NCI-H2081 treated with DMSO at 0.1 percent for 48 hours (cell line): ENCODE data around the gene TMEM45A.
"Not testable (repeated sequence)": the region's sequence is repeated elsewhere in the genome, so short reads cannot be mapped to it uniquely, and the experiment has no call there.

Experiments
- DNase-seq: peaks from one replicate; lab custom pipeline; 2025; lab: John Stamatoyannopoulos, UW

The TMEM45A gene, protein sequence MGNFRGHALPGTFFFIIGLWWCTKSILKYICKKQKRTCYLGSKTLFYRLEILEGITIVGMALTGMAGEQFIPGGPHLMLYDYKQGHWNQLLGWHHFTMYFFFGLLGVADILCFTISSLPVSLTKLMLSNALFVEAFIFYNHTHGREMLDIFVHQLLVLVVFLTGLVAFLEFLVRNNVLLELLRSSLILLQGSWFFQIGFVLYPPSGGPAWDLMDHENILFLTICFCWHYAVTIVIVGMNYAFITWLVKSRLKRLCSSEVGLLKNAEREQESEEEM

GRCh38 chr3:100492059-100493006, at the start of gene TMEM45A:
Gene TMEM45A (plus strand): TSS chr3:100492619. CDS start chr3:100555212, 62,593 bp downstream.
- peak; percentile 75 for DNase-seq

- no peak for DNase-seq
Observed at GRCh38 chr3:100443690-100444089, 48.7 kb upstream of the TMEM45A start.

DNA sequence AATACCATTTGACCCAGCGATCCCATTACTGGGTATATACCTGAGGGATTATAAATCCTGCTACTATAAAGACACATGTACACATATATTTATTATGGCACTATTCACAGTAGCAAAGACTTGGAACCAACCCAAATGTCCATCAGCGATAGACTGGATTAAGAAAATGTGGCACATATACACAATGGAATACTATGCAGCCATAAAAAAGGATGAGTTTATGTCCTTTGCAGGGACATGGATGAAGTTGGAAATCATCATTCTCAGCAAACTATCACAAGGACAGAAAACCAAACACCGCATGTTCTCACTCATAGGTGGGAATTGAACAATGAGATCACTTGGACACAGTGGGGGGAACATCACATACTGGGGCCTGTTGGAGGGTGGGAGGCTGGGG, 45.4 kb upstream of the TMEM45A start:
- not testable (repeated sequence) for DNase-seq

- DNase-seq, result no peak
Observed at GRCh38 chr3:100448079-100448478, 44.3 kb upstream of the TMEM45A start.

DNA sequence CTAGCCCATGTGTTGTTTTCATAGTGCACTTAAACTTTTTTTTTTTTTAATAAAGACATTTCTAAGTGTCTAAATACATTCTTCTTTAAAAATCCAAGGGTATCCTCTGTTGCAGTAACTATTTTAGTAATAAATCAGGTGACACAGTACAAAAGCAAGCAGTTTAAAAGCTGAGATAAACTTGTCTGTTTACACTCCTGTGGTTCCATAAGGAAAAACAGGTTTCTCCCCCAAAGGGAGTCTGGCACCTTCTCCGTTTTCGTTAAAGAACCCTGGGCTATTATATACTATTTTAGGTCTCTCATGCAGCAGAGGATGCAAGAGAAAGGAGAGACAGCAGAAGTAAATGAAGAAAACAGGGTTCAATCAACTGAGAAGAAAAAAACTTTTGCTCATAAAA, 43.2 kb upstream of the TMEM45A start:
- DNase-seq, result no peak

GRCh38 chr3:100454677-100455076, 37.7 kb upstream of the TMEM45A start:
- no peak for DNase-seq

DNA sequence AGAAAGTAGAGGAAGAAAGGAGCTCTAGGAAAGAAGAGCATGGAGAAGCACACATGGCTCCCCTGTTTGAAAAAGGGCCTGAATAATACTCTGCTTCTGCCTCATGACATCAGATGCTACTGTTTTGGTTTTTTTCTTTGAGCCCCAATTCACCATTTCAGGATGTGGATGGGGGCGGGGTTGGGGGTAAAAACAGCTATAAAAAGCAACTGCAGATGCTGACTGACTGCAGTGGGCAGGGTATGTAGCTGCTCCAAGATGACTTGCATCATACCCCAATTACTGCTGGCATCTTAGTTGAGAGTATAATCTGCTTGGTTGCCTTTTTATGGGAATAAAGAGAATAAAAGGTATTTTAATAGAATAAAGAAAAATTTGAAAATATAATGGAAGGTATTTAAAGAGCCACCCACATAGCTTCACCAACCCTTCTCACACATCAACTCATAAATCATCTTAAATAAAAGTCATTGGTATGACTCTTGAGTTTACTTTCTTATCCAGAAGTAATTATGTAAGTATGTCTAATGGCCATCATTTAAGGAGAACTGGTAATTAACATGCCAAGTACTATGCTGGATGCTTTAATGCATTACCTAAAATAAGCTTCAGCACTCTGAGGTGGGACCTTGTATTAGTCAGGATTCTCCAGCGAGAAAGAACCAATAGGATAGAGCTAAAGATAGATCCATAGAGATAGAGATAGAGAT, 36.4 kb upstream of the TMEM45A start:
- no peak for DNase-seq

- DNase-seq, result no peak
Observed at GRCh38 chr3:100456745-100457144, 35.7 kb upstream of the TMEM45A start.

- no peak for DNase-seq
Observed at GRCh38 chr3:100457811-100458210, 34.6 kb upstream of the TMEM45A start.

DNA sequence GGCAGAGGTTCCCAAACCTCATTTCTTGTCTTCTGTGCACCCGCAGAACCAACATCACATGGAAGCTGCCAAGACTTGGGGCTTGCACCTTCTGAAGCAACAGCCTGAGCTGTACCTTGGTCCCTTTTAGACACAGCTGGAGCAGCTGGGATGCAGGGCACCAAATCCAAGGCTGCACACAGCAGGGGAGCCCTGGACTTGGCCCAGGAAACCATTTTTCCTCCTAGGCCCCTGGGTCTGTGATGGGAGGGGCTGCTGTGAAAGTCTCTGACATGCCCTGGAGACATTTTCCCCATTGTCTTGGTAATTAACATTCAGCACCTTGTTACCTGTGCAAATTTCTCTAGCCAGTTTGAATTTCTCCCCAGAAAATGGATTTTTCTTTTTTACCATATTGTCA, 33.6 kb upstream of the TMEM45A start:
- no peak for DNase-seq

DNA sequence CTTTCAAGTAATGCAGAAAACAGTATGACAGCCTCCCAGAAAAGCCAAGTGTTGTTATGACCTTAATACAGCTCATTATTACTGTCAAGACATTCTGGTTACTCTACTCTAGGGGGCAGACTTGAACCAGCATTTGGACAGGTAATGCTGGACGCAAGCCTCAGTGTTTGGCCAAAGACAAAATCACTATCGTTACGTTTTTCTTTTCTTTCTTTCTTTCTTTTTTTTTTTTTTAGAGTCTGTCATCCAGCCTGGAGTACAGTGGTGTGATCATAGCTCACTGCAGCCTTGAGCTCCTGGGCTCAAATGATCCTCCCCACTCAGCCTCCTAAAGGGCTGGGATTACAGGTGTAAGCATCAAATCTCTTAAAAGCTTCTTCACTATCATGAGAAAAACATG, 29.4 kb upstream of the TMEM45A start:
- DNase-seq, result peak; percentile 33

- DNase-seq, result no peak
Observed at GRCh38 chr3:100463646-100464155, 28.7 kb upstream of the TMEM45A start.

DNA sequence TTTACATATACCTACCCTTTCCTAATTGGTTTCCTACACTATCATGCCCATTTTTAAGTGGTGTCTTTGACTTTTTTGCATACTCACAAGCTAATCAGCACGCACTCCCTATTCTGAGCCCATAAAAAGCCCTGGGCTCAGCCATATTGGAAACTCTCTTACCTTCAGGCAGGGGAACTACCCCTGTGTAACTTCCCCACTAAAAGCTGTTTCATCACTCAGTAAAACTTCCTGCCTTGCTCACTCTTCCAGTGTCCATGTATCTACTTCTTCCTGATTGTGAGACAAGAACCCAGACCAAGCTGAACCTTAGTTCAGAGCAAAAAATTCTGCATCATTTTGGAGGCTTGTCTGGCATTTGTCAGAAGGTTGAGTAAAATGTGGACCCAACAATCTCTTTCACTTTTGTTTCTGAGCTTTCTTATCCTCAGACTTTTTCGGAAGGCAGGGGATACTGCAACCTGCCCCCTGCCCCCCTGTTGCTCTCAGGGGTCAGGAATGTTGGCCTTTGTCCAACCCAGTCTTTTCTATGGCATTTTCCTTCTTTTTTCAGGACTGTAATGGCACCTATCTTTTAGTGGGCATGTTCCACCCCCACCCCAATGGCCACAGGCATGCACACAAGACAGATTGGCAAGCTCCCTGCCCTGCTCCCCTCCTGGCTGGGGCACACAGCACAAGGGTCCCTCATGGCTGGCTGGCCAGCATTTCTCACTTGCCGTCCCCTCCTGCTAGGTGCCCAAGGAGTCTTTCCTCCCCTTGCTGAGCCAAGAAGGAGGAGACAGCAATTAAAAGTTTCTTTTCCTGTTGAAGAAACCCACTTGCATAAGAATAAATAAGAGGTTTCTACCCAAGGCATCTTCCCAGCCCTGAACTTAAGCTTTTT, 26.3 kb upstream of the TMEM45A start:
- no peak for DNase-seq

DNA sequence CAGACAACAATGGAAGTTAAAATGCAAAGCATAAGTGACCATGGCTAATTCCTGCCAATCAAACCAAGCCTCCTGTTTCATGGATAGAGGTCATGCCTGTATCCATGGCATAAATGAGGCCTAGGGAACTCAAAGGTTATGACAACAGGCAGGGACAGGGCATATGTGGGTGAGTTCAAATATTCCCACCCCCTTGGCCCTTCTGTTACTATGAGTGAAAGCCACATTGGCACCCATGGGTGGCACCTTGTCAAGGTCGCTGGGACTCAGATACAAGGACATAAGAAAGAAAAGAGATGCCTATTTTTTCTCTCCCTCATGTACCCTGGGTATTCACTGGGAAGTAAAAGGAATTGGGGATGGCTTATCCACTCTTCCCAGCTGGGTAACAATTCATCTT, 25.3 kb upstream of the TMEM45A start:
- DNase-seq, result no peak

DNA sequence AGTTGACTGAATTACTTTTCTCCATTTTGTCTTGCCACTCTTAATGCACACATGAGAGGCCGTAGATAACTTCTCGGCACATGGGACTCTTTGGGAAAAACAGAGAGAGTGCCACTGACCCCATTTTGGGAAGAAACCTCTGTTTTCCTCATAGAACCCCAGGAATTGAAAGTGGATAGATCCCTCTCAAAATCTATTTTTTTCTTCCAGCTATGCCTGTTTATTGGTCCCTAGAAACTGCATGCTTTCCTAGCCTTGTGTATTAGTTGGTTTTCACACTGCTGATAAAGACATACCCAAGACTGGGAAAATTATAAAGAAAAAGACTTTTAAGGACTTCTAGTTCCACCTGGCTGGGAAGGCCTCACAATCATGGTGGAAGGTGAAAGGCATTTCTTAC, 23.7 kb upstream of the TMEM45A start:
- no peak for DNase-seq

DNA sequence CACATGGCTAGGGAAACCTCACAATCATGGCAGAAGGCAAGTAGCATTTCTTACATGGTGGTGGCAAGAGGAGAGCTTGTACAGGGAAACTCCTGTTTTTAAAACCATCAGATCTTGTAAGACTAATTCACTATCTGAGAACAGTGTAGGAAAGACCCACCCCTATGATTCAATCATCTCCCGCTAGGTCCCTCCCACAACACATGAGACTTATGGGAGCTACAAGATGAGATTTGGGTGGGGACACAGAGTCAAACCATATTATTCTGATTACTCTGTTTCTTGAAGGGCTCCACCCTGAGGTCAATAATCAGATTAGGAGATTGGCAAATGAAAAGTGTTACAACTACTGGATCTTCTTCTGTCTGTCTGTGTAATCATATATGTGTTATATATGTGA, 21.5 kb upstream of the TMEM45A start:
- no peak for DNase-seq

DNA sequence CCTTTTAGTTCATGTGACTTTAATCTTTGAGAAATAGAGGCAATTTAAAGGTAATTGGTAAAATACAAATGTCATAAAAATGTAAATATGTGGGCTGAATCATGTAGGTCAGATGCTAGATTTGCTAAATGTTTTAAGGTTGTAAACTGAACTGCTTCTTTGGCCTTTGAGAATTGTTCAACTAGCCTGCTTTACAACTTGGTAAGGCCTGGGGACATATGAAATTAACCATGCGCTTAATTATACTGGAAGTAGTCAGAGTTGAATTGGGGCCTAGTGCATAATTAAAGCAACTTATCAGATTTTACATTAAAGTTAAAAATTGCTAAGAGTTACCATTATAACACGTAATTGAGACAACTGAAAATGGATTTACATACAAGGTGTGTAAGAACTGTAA, 21.0 kb upstream of the TMEM45A start:
- no peak for DNase-seq

GRCh38 chr3:100477851-100478360, 14.5 kb upstream of the TMEM45A start:
- not testable (repeated sequence) for DNase-seq

- not testable (repeated sequence) for DNase-seq
Observed at GRCh38 chr3:100478521-100478920, 13.9 kb upstream of the TMEM45A start.

- no peak for DNase-seq
Observed at GRCh38 chr3:100480081-100480480, 12.3 kb upstream of the TMEM45A start.

DNA sequence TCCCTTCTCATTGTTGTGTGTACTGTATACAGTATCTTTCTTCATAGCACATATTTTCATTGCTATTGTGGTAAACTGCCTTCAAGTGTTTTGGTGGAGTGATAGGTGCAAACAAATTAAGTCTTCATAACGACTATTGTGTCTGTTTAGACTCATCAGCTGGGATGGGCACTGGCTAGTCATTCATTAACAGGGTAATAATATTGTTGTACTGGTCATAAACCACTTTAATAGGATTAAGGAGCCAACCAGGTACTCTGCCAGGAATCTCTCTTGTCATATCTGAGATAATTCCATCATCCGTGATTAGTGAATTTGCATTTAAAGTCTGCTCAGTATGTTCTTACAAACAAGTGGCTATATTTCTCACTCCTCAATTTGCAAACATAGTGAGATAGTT, 10.2 kb upstream of the TMEM45A start:
- DNase-seq, result no peak
